ENCODE data around the gene PDIA5. TPM values are rescaled to one million over a fixed set of nuclear protein-coding genes. Genes with fewer than 3 reads are reported as not detected.

PDIA5 gene
- total RNA-seq, 1 donor, result 54.3 TPM

DNA sequence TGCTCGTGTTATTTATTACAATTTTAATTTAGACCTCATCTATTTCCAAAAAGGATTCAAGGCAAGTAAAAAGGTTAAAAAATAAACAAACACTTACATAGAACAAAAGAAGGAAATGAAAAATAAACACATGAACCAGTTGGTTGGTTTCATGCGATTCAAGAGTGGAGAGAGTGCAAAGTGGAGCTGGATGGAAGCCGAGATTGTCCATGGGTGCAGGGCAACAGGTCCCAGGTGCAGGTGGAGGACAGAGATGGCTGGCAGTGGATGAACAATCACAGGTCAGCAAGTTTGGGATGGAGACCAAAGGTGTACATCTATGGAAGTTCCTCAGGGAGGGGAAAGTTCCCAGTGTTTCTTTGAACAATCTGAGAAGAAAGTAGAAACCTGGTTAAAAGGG, 27.6 kb upstream of the PDIA5 start:
- H3K36me3 ChIP-seq (ENCODE audit: insufficient read depth, low read length), result no peaks in the 10 kb centered on the region
- no peak overlapping the region for H3K4me2 ChIP-seq (ENCODE audit: insufficient read depth, low read length)
- TF ChIP-seq, protein P1, sequence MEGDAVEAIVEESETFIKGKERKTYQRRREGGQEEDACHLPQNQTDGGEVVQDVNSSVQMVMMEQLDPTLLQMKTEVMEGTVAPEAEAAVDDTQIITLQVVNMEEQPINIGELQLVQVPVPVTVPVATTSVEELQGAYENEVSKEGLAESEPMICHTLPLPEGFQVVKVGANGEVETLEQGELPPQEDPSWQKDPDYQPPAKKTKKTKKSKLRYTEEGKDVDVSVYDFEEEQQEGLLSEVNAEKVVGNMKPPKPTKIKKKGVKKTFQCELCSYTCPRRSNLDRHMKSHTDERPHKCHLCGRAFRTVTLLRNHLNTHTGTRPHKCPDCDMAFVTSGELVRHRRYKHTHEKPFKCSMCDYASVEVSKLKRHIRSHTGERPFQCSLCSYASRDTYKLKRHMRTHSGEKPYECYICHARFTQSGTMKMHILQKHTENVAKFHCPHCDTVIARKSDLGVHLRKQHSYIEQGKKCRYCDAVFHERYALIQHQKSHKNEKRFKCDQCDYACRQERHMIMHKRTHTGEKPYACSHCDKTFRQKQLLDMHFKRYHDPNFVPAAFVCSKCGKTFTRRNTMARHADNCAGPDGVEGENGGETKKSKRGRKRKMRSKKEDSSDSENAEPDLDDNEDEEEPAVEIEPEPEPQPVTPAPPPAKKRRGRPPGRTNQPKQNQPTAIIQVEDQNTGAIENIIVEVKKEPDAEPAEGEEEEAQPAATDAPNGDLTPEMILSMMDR (IDR thresholded peaks at IDR 0.05; ENCODE audit: extremely low read depth, low read depth, low read length), result no peak
- H3K27me3 ChIP-seq (ENCODE audit: insufficient read depth, low read length), result peaks cover 45% of the 10 kb centered on the region
- no peak overlapping the region for H2AFZ ChIP-seq (ENCODE audit: low read length)
- DNase-seq (ENCODE audit: insufficient read length, low spot score, missing footprints), result no peak
- H3K4me1 ChIP-seq (ENCODE audit: insufficient read depth, low read length), result peaks cover 11% of the 10 kb centered on the region
- H3K27ac ChIP-seq (ENCODE audit: low read depth, low read length), result no peak overlapping the region
- H3K4me3 ChIP-seq (ENCODE audit: insufficient read depth, low read length), result no peak overlapping the region
- H3K79me2 ChIP-seq (ENCODE audit: insufficient read depth, low read length), result no peaks in the 10 kb centered on the region
- H3K9me3 ChIP-seq (ENCODE audit: low read depth, low read length), result no peaks in the 10 kb centered on the region
- no peaks in the 10 kb centered on the region for H4K20me1 ChIP-seq (ENCODE audit: insufficient read depth, low read length)

DNA sequence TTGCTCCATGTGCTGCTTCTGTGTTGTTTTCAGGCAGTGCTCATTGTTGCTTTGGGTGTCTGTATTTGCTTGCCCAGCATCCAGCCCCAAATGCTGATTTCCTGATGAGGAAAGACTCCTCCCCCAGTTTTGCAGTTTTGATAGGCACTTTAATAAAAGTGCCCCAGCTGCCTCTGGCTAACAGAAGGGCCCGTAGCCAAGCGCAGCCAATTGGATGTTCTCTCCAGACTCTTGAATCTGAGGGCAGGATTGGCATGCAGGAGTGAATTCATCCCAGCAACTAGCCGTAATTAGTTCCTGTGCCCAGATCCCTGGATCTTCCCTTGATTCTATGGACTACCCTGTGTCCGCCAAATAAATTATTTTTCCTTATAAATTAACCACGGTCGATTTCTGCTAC, 24.4 kb upstream of the PDIA5 start:
- Histone ChIP-seq H3K4me2 (ENCODE audit: insufficient read depth, low read length) (no peak overlapping the region), H3K36me3 (ENCODE audit: insufficient read depth, low read length) (no peaks in the 10 kb centered on the region), H3K4me3 (ENCODE audit: insufficient read depth, low read length) (no peak overlapping the region), H4K20me1 (ENCODE audit: insufficient read depth, low read length) (no peaks in the 10 kb centered on the region), H3K79me2 (ENCODE audit: insufficient read depth, low read length) (no peaks in the 10 kb centered on the region), H3K27me3 (ENCODE audit: insufficient read depth, low read length) (peaks cover 38% of the 10 kb centered on the region), H3K4me1 (ENCODE audit: insufficient read depth, low read length) (peaks cover 23% of the 10 kb centered on the region), H3K27ac (ENCODE audit: low read depth, low read length) (no peak overlapping the region), H2AFZ (ENCODE audit: low read length) (no peak overlapping the region), H3K9me3 (ENCODE audit: low read depth, low read length) (no peaks in the 10 kb centered on the region)
- TF ChIP-seq, protein P1 (IDR thresholded peaks at IDR 0.05; ENCODE audit: extremely low read depth, low read depth, low read length), result no peak
- no peak for DNase-seq (ENCODE audit: insufficient read length, low spot score, missing footprints)

DNA sequence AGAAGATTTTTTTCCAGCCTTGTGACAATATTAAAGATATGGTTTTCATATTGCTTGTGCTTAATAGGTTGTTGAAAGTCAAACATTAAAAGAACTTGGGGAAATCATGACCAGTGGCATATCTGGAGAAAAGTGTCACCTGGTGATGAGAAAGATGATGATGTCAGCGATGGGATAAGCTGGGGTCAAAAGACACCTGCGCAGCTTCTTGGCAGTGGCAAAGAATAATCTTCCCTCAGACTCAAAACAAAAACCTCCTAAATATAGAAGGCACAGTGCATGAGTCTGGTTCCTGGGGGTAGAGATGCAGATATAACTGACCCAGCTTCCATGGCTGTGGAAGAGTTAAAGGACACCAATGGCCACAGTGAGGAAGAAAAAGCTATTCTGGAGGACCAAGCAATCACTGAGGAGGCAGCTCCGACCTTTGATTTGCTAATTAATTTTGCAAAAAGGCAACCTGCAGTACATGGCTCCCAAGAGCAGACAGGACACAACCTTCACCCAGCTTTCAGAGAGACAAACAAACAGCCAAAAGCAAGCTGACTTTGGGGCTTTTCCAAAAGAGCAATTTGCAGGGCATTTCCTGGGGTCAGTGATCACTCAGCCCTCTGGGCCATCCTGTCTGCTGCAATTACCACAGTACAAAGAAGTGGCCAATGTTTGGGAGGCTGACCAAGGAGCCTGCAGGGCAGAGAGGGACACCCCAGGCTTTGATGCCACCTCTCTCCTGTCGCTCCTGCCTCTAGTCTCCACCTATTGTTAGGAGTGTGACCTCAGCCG, 21.7 kb upstream of the PDIA5 start:
- TF ChIP-seq, protein P1 (IDR thresholded peaks at IDR 0.05; ENCODE audit: extremely low read depth, low read depth, low read length), result no peak
- H3K27ac ChIP-seq (ENCODE audit: low read depth, low read length), result no peak overlapping the region
- no peak overlapping the region for H2AFZ ChIP-seq (ENCODE audit: low read length)
- DNase-seq (ENCODE audit: insufficient read length, low spot score, missing footprints), result no peak
- H3K79me2 ChIP-seq (ENCODE audit: insufficient read depth, low read length), result no peaks in the 10 kb centered on the region
- H3K4me2 ChIP-seq (ENCODE audit: insufficient read depth, low read length), result peak overlapping the region; percentile 0
- H3K4me1 ChIP-seq (ENCODE audit: insufficient read depth, low read length), result peaks cover 20% of the 10 kb centered on the region
- peaks cover 24% of the 10 kb centered on the region for H3K27me3 ChIP-seq (ENCODE audit: insufficient read depth, low read length)
- no peaks in the 10 kb centered on the region for H4K20me1 ChIP-seq (ENCODE audit: insufficient read depth, low read length)
- H3K4me3 ChIP-seq (ENCODE audit: insufficient read depth, low read length), result no peak overlapping the region
- H3K9me3 ChIP-seq (ENCODE audit: low read depth, low read length), result no peaks in the 10 kb centered on the region
- no peaks in the 10 kb centered on the region for H3K36me3 ChIP-seq (ENCODE audit: insufficient read depth, low read length)

DNA sequence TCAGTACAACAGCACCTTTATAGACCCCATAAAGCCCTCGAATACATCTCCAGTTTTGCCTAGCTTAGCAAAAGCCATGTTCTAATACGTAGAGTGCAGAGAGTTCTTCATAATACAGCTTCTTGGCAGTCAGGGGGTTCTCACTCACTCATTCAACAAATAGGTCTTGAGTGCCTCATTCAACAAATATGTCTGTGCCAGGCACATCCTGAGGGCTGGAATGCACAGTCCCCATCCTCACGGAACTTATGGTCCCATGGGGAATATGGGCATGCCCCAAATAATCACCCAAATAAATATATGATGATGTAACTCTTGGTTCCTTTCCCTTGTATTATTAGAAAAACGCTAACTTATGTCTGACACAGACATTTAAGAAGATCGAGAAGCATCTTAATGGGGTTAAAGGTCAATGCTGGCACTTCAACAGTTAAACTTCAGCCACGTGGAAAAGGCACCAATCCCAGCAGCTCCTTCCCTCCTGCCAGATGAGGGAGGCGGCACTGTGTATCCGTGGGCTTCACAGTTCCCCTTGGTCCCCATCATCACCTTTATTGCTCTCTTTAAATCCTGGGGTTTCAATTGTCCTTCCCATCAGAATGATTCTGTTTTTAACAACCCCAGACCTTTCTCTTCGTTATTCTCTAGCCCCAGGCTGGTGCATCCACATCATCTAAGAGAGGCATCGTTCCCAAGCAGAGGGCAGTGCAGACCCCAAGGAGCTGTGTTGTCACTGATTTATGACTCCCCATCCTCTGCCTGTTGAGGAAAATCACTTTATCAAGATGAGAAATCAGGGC, 20.4 kb upstream of the PDIA5 start:
- H3K4me3 ChIP-seq (ENCODE audit: insufficient read depth, low read length), result no peak overlapping the region
- DNase-seq (ENCODE audit: insufficient read length, low spot score, missing footprints), result peak; percentile 87
- peaks cover 12% of the 10 kb centered on the region for H3K27me3 ChIP-seq (ENCODE audit: insufficient read depth, low read length)
- peak overlapping the region; percentile 2 for H3K27ac ChIP-seq (ENCODE audit: low read depth, low read length)
- no peak overlapping the region for H2AFZ ChIP-seq (ENCODE audit: low read length)
- H3K4me2 ChIP-seq (ENCODE audit: insufficient read depth, low read length), result peak overlapping the region; percentile 17
- no peaks in the 10 kb centered on the region for H3K36me3 ChIP-seq (ENCODE audit: insufficient read depth, low read length)
- no peaks in the 10 kb centered on the region for H3K9me3 ChIP-seq (ENCODE audit: low read depth, low read length)
- no peaks in the 10 kb centered on the region for H3K79me2 ChIP-seq (ENCODE audit: insufficient read depth, low read length)
- TF ChIP-seq, protein P1 (IDR thresholded peaks at IDR 0.05; ENCODE audit: extremely low read depth, low read depth, low read length), result no peak
- peaks cover 20% of the 10 kb centered on the region for H3K4me1 ChIP-seq (ENCODE audit: insufficient read depth, low read length)
- H4K20me1 ChIP-seq (ENCODE audit: insufficient read depth, low read length), result no peaks in the 10 kb centered on the region

Measured in osteoblast (primary cell).